HEK293 (cell line): Measurements from ENCODE around the gene FADS2.

Experiments used
- CTCF ChIA-PET: fragments of 350-600 bp; formaldehyde crosslinking; extraction: SDS; loops from one replicate; lab custom pipeline; 2021; ENCODE audit warnings: antibody characterized with exemption; lab: Yijun Ruan, JAX
- POLR2A ChIA-PET: fragments of 300-600 bp; formaldehyde crosslinking; extraction: SDS; loops from one replicate; lab custom pipeline; 2020; ENCODE audit warnings: antibody characterized with exemption, inconsistent platforms; lab: Yijun Ruan, JAX
- H3K27ac ChIP-seq: fragments of 200-500 bp; sonication (Bioruptor generic); 2 replicates; pipeline ENCODE4 v1.5.1; 2014; ENCODE audit warnings: low read depth, low read length, control low read depth, inconsistent platforms; ENCODE audit errors: extremely low read depth
- H3K36me3 ChIP-seq, 2 experiments: fragments of 200-500 bp in 1 of 2; sonication (Bioruptor generic) in 1 of 2; 1 replicate in 1 of 2; 2 replicates in 1 of 2; pipeline ENCODE4 v1.5.1; 2014 to 2017; ENCODE audit warnings: inconsistent platforms in 2 of 2, low read length in 2 of 2; ENCODE audit not compliant: control insufficient read depth in 2 of 2, insufficient read depth in 1 of 2
- H3K4me1 ChIP-seq: fragments of 200-500 bp; sonication (Bioruptor generic); 2 replicates; pipeline ENCODE4 v1.5.1; 2014; ENCODE audit warnings: mild to moderate bottlenecking, low read length, inconsistent platforms; ENCODE audit not compliant: control insufficient read depth, insufficient read depth
- H3K4me3 ChIP-seq: 2 replicates; pipeline ENCODE4 v1.5.1; 2011; ENCODE audit warnings: low read depth, mild to moderate bottlenecking, control low read depth, low read length, moderate library complexity
- H3K9me3 ChIP-seq: fragments of 200-500 bp; sonication (Bioruptor generic); 2 replicates; pipeline ENCODE4 v1.5.1; 2014; ENCODE audit warnings: low read depth, low read length, inconsistent platforms; ENCODE audit not compliant: control insufficient read depth, insufficient read depth
- KLF1 ChIP-seq: fragments of 450-650 bp; formaldehyde crosslinking; IDR thresholded peaks from 2 replicates; pipeline ENCODE4 v1.5.1; 2016; ENCODE audit warnings: missing biosample characterization, missing genetic modification characterization
- KLF9 ChIP-seq: fragments of 450-650 bp; formaldehyde crosslinking; IDR thresholded peaks from 2 replicates; pipeline ENCODE4 v1.5.1; 2016; ENCODE audit warnings: missing biosample characterization, missing genetic modification characterization, low read depth
- MEIS1 ChIP-seq: sonication (generic); formaldehyde crosslinking; IDR thresholded peaks from 2 replicates; pipeline ENCODE4 v1.8.1; 2022; ENCODE audit warnings: missing genetic modification reagents, mild to moderate bottlenecking, borderline replicate concordance
- MZF1 ChIP-seq: fragments of 450-650 bp; formaldehyde crosslinking; IDR thresholded peaks from 2 replicates; pipeline ENCODE4 v1.5.1; 2017; ENCODE audit warnings: missing biosample characterization, missing genetic modification characterization, borderline replicate concordance
- OSR2 ChIP-seq: fragments of 450-650 bp; formaldehyde crosslinking; IDR thresholded peaks from 2 replicates; pipeline ENCODE4 v1.5.1; 2016; ENCODE audit warnings: missing biosample characterization, missing genetic modification characterization
- TSHZ1 ChIP-seq: fragments of 450-650 bp; formaldehyde crosslinking; IDR thresholded peaks from 2 replicates; pipeline ENCODE4 v1.5.1; 2016; ENCODE audit warnings: missing biosample characterization, missing genetic modification characterization, borderline replicate concordance
- WT1 ChIP-seq: fragments of 450-650 bp; formaldehyde crosslinking; IDR thresholded peaks from 2 replicates; pipeline ENCODE4 v1.5.1; 2016; ENCODE audit warnings: missing biosample characterization, missing genetic modification characterization
- ZFP3 ChIP-seq: fragments of 450-650 bp; formaldehyde crosslinking; IDR thresholded peaks from 2 replicates; pipeline ENCODE4 v1.5.1; 2016; ENCODE audit warnings: low read depth, missing biosample characterization, missing genetic modification characterization
- ZIC2 ChIP-seq: fragments of 450-650 bp; formaldehyde crosslinking; IDR thresholded peaks from 2 replicates; pipeline ENCODE4 v1.5.1; 2016; ENCODE audit warnings: missing biosample characterization, missing genetic modification characterization
- ZNF114 ChIP-seq: fragments of 450-650 bp; formaldehyde crosslinking; IDR thresholded peaks from 2 replicates; pipeline ENCODE4 v1.5.0; 2017; ENCODE audit warnings: missing biosample characterization, missing genetic modification characterization
- ZNF157 ChIP-seq: fragments of 450-650 bp; formaldehyde crosslinking; IDR thresholded peaks from 2 replicates; pipeline ENCODE4 v1.5.1; 2016; ENCODE audit warnings: missing biosample characterization, missing genetic modification characterization
- ZNF223 ChIP-seq: fragments of 450-650 bp; formaldehyde crosslinking; IDR thresholded peaks from 2 replicates; pipeline ENCODE4 v1.5.1; 2016; ENCODE audit warnings: missing biosample characterization, missing genetic modification characterization
- ZNF350 ChIP-seq: fragments of 450-650 bp; formaldehyde crosslinking; IDR thresholded peaks from 2 replicates; pipeline ENCODE4 v1.5.0; 2017; ENCODE audit warnings: missing biosample characterization, mild to moderate bottlenecking, missing genetic modification characterization
- ZNF37A ChIP-seq: fragments of 450-650 bp; IDR thresholded peaks from 2 replicates; pipeline ENCODE4 v1.5.1; 2018; ENCODE audit warnings: missing biosample characterization, missing genetic modification characterization
- ZNF473 ChIP-seq: fragments of 450-650 bp; formaldehyde crosslinking; IDR thresholded peaks from 2 replicates; pipeline ENCODE4 v1.5.1; 2017; ENCODE audit warnings: missing biosample characterization, missing genetic modification characterization
- ZNF48 ChIP-seq: fragments of 450-650 bp; formaldehyde crosslinking; IDR thresholded peaks from 2 replicates; pipeline ENCODE4 v1.5.1; 2016; ENCODE audit warnings: missing biosample characterization, missing genetic modification characterization
- ZNF530 ChIP-seq: fragments of 450-650 bp; formaldehyde crosslinking; IDR thresholded peaks from 2 replicates; pipeline ENCODE4 v1.5.1; 2016; ENCODE audit warnings: low read depth, missing biosample characterization, missing genetic modification characterization
- ZNF596 ChIP-seq: fragments of 450-650 bp; IDR thresholded peaks from 2 replicates; pipeline ENCODE4 v1.5.0; 2018; ENCODE audit warnings: missing biosample characterization, mild to moderate bottlenecking, missing genetic modification characterization, moderate library complexity
- ZNF664 ChIP-seq: fragments of 450-650 bp; formaldehyde crosslinking; IDR thresholded peaks from 2 replicates; pipeline ENCODE4 v1.5.1; 2016; ENCODE audit warnings: missing biosample characterization, missing genetic modification characterization
- ZNF747 ChIP-seq: fragments of 450-650 bp; formaldehyde crosslinking; IDR thresholded peaks from 2 replicates; pipeline ENCODE4 v1.5.1; 2016; ENCODE audit warnings: missing biosample characterization, missing genetic modification characterization
- ZSCAN23 ChIP-seq: fragments of 450-650 bp; formaldehyde crosslinking; IDR thresholded peaks from 2 replicates; pipeline ENCODE4 v1.5.1; 2016; ENCODE audit warnings: missing biosample characterization, missing genetic modification characterization

The FADS2 gene

GRCh38 chr11:61883947-61884346 lies 55.8 kb downstream of the FADS2 start:
- no peak for TF ChIP-seq ZNF114 (tag by site-specific recombination)
- TF ChIP-seq, all 188 proteins: peak for 0
- no peaks in the 10 kb centered on the region for H3K36me3 ChIP-seq
- no peaks in the 10 kb centered on the region for H3K4me1 ChIP-seq
- no peak overlapping the region for H3K27ac ChIP-seq
- ChIA-PET CTCF (interaction anchor here (0.6 to 7.0 kb wide), 11 partner anchors 9 to 305 kb away, joined by 3 to 48 read pairs (median 5); no protein-coding TSS in a partner anchor), POLR2A (no interaction called here)
- no peak overlapping the region for H3K4me3 ChIP-seq
- H3K9me3 ChIP-seq: no peaks in the 10 kb centered on the region

GRCh38 chr11:61885166-61885778 lies 57.2 kb downstream of the FADS2 start:
- POLR2A ChIA-PET: no interaction called here
- Histone ChIP-seq H3K27ac (no peak overlapping the region), H3K4me3 (no peak overlapping the region), H3K36me3 (no peaks in the 10 kb centered on the region), H3K9me3 (no peaks in the 10 kb centered on the region), H3K4me1 (no peaks in the 10 kb centered on the region; the same call in 1 of the 2 replicates)
- CTCF ChIA-PET: interaction anchor here (0.7 to 7.0 kb wide), 6 partner anchors 13 to 223 kb away, joined by 3 to 48 read pairs (median 11); no protein-coding TSS in a partner anchor
- TF ChIP-seq ZSCAN23: no peak
- no peak for TF ChIP-seq ZIC2 (tag by site-specific recombination)
- no peak for TF ChIP-seq MEIS1 (CRISPR knock-in tag)
- no peak for TF ChIP-seq ZNF664 (tag by site-specific recombination)
- peak; percentile 57; the same call in 1 of the 2 replicates for TF ChIP-seq KLF1 (tag by site-specific recombination)
- TF ChIP-seq MZF1 (tag by site-specific recombination): peak; percentile 61; the same call in 1 of the 2 replicates
- no peak for TF ChIP-seq ZNF48 (tag by site-specific recombination)
- no peak for TF ChIP-seq ZFP3 (tag by site-specific recombination)
- no peak for TF ChIP-seq ZNF596 (tag by site-specific recombination)
- TF ChIP-seq ZNF37A (tag by site-specific recombination): no peak
- TF ChIP-seq ZNF747 (tag by site-specific recombination): no peak
- TF ChIP-seq ZNF350 (tag by site-specific recombination): no peak
- TF ChIP-seq WT1: 0 out of 2 replicates have a peak, but pooled peaks have one; percentile 16
- no peak for TF ChIP-seq ZNF223 (tag by site-specific recombination)
- no peak for TF ChIP-seq OSR2 (tag by site-specific recombination)
- TF ChIP-seq ZNF473: no peak
- no peak for TF ChIP-seq ZNF157
- TF ChIP-seq KLF9 (tag by site-specific recombination): no peak
- TF ChIP-seq ZNF530 (tag by site-specific recombination): no peak
- no peak for TF ChIP-seq TSHZ1 (tag by site-specific recombination)
- TF ChIP-seq, all 188 proteins: peak for 3
